Neuronal stem cell (in vitro differentiated cells): ENCODE measurements around the gene TJP1.
A peak's percentile ranks its signal among the peaks of the same experiment; 100 is the strongest.
"Not testable (repeated sequence)": the region's sequence is repeated elsewhere in the genome, so short reads cannot be mapped to it uniquely, and the experiment has no call there.

Source experiments
- DNase-seq: peaks from one replicate; pipeline ENCODE4 v3.0.0-alpha.2; 2013; ENCODE audit warnings: low spot score
- H2AFZ ChIP-seq: one replicate; pipeline ENCODE4 v1.6.1; 2013; ENCODE audit warnings: mild to moderate bottlenecking, low read length, inconsistent platforms
- H2AK5ac ChIP-seq: 2 replicates; pipeline ENCODE4 v1.6.1; 2013; ENCODE audit warnings: low read depth, mild to moderate bottlenecking, inconsistent platforms, low read length, moderate library complexity, mixed read lengths
- H2BK120ac ChIP-seq: 2 replicates; pipeline ENCODE4 v1.6.1; 2013; ENCODE audit warnings: low read depth, mild to moderate bottlenecking, inconsistent platforms, low read length, moderate library complexity, mixed read lengths
- H2BK12ac ChIP-seq: one replicate; pipeline ENCODE4 v1.6.1; 2013; ENCODE audit warnings: low read length, inconsistent platforms
- H2BK15ac ChIP-seq: 2 replicates; pipeline ENCODE4 v1.6.1; 2013; ENCODE audit warnings: mild to moderate bottlenecking, low read length, inconsistent platforms, mixed read lengths
- H2BK5ac ChIP-seq: one replicate; pipeline ENCODE4 v1.6.1; 2013; ENCODE audit warnings: inconsistent platforms, mild to moderate bottlenecking, low read length, moderate library complexity
- H3K14ac ChIP-seq: one replicate; pipeline ENCODE4 v1.6.1; 2013; ENCODE audit warnings: low read length, inconsistent platforms
- H3K18ac ChIP-seq: 2 replicates; pipeline ENCODE4 v1.6.1; 2013; ENCODE audit warnings: low read length, inconsistent platforms
- H3K23ac ChIP-seq: 2 replicates; pipeline ENCODE4 v1.6.1; 2013; ENCODE audit warnings: low read depth, mild to moderate bottlenecking, mixed read lengths, low read length, inconsistent platforms; ENCODE audit not compliant: poor library complexity
- H3K27ac ChIP-seq: replicated peaks from 3 replicates; pipeline ENCODE4 v1.5.1; 2013; ENCODE audit warnings: low read length, inconsistent platforms
- H3K27me3 ChIP-seq, 3 experiments: 2 replicates each; pipeline ENCODE4 v1.6.1; 2013; ENCODE audit warnings: low read length in 3 of 3, mild to moderate bottlenecking in 2 of 3, inconsistent platforms in 1 of 3, low read depth in 1 of 3, mixed read lengths in 1 of 3, moderate library complexity in 1 of 3; ENCODE audit not compliant: control insufficient read depth in 3 of 3, insufficient read depth in 3 of 3
- H3K36me3 ChIP-seq, 2 donors: replicated peaks in 1 of 2; 2 replicates each; pipeline ENCODE4 v1.6.1; 2013; ENCODE audit warnings: low read length in 2 of 2; ENCODE audit not compliant: control insufficient read depth in 2 of 2, insufficient read depth in 2 of 2
- H3K4ac ChIP-seq: 2 replicates; pipeline ENCODE4 v1.6.1; 2013; ENCODE audit warnings: inconsistent platforms, mild to moderate bottlenecking, low read length, moderate library complexity
- H3K4me1 ChIP-seq, 2 donors: 1 replicate in 1 of 2; 2 replicates in 1 of 2; pipeline ENCODE4 v1.6.1; 2013; ENCODE audit warnings: low read length in 2 of 2, low read depth in 1 of 2; ENCODE audit not compliant: control insufficient read depth in 2 of 2, insufficient read depth in 1 of 2
- H3K4me2 ChIP-seq: one replicate; pipeline ENCODE4 v1.6.1; 2013; ENCODE audit warnings: mild to moderate bottlenecking, low read length, inconsistent platforms; ENCODE audit not compliant: insufficient read depth, poor library complexity, severe bottlenecking
- H3K4me3 ChIP-seq, 2 donors: 2 replicates each; pipeline ENCODE4 v1.5.1; 2013; ENCODE audit warnings: low read length in 2 of 2, mild to moderate bottlenecking in 2 of 2, inconsistent platforms in 1 of 2, moderate library complexity in 1 of 2
- H3K79me1 ChIP-seq: one replicate; pipeline ENCODE4 v1.6.1; 2013; ENCODE audit warnings: low read depth, mild to moderate bottlenecking, inconsistent platforms, low read length, moderate library complexity
- H3K9ac ChIP-seq: one replicate; pipeline ENCODE4 v1.6.1; 2013; ENCODE audit warnings: mild to moderate bottlenecking, low read depth, low read length, inconsistent platforms; ENCODE audit not compliant: poor library complexity
- H3K9me3 ChIP-seq, 2 donors: replicated peaks in 1 of 2; 2 replicates each; pipeline versions ENCODE3 to v1.6.1; 2013; ENCODE audit warnings: low read length in 2 of 2, mild to moderate bottlenecking in 2 of 2, inconsistent platforms in 1 of 2, low read depth in 1 of 2, mixed read lengths in 1 of 2, moderate library complexity in 1 of 2; ENCODE audit not compliant: control insufficient read depth in 2 of 2, insufficient read depth in 1 of 2
- H4K8ac ChIP-seq: one replicate; pipeline ENCODE4 v1.6.1; 2013; ENCODE audit warnings: low read depth, mild to moderate bottlenecking, inconsistent platforms, low read length, moderate library complexity
- H4K91ac ChIP-seq: one replicate; pipeline ENCODE4 v1.6.1; 2013; ENCODE audit warnings: low read length, low read depth, mild to moderate bottlenecking, inconsistent platforms; ENCODE audit not compliant: poor library complexity
- WGBS, 2 donors: extraction: QIAGEN DNeasy Blood & Tissue Kit; methylation state at CpG; one replicate each; pipeline ENCODE4 v1.1.7; 2013; ENCODE audit warnings: missing lambda C conversion rate in 2 of 2, mixed read lengths in 1 of 2; ENCODE audit not compliant: insufficient read length in 2 of 2, insufficient replicate concordance in 1 of 2; ENCODE audit errors: extremely low coverage in 2 of 2; 5-methylcytosine and 5-hydroxymethylcytosine counted together

The TJP1 gene

GRCh38 chr15:29696506-29696905 lies 125.8 kb downstream of the TJP1 start:
- not testable (repeated sequence) for H2BK5ac ChIP-seq, H2AK5ac ChIP-seq, H3K4me3 ChIP-seq, H2BK12ac ChIP-seq, H3K4ac ChIP-seq, H3K27me3 ChIP-seq, H3K9ac ChIP-seq, H4K91ac ChIP-seq, H3K27ac ChIP-seq, H3K79me1 ChIP-seq, H3K18ac ChIP-seq, H3K23ac ChIP-seq, H3K9me3 ChIP-seq, H3K4me1 ChIP-seq, H4K8ac ChIP-seq, H3K14ac ChIP-seq, H2BK120ac ChIP-seq, H2BK15ac ChIP-seq, H3K4me2 ChIP-seq, H2AFZ ChIP-seq, DNase-seq
- H3K36me3 ChIP-seq, result peaks cover 6 to 43% of the 10 kb centered on the region in 2 donors
- no CpG with 5 or more reads among the region's 7 CpGs for WGBS, 2 donors

- Histone ChIP-seq H3K4me2 (no peak overlapping the region), H2BK15ac (no peak overlapping the region), H3K27ac (no peak overlapping the region), H3K4me3 (no peak overlapping the region), H4K91ac (no peak overlapping the region), H3K9me3 (no peaks in the 10 kb centered on the region), H3K4ac (no peak overlapping the region), H4K8ac (no peak overlapping the region), H2BK12ac (no peak overlapping the region), H2AFZ (no peak overlapping the region), H3K9ac (peak overlapping the region; percentile 14), H2AK5ac (no peak overlapping the region), H3K23ac (no peak overlapping the region), H3K14ac (no peak overlapping the region), H2BK5ac (no peak overlapping the region), H2BK120ac (no peak overlapping the region), H3K4me1 (no peaks in the 10 kb centered on the region), H3K79me1 (no peaks in the 10 kb centered on the region), H3K18ac (no peak overlapping the region), H3K27me3 (peaks cover 0 to 3% (median 0%) of the 10 kb centered on the region in 3 experiments), H3K36me3 (peaks cover 6 to 35% of the 10 kb centered on the region in 2 donors)
- DNase-seq, result no peak
- no CpG with 5 or more reads among the region's 7 CpGs for WGBS, 2 donors
These were observed 126.6 kb downstream of the TJP1 start for GRCh38 chr15:29695489-29696167.

- WGBS, 2 donors, result no CpG with 5 or more reads among the region's 7 CpGs
- no peak overlapping the region for H3K23ac ChIP-seq
- no peak overlapping the region for H3K14ac ChIP-seq
- H3K27me3 ChIP-seq, result no peaks in the 10 kb centered on the region
- no peak overlapping the region for H2BK12ac ChIP-seq
- DNase-seq, result no peak
- H3K4me2 ChIP-seq, result no peak overlapping the region
- H2AK5ac ChIP-seq, result no peak overlapping the region
- H3K79me1 ChIP-seq, result no peaks in the 10 kb centered on the region
- no peak overlapping the region for H2BK120ac ChIP-seq
- no peak overlapping the region for H2BK15ac ChIP-seq
- no peak overlapping the region for H3K18ac ChIP-seq
- H3K4me3 ChIP-seq, result no peak overlapping the region
- no peak overlapping the region for H2BK5ac ChIP-seq
- H3K4me1 ChIP-seq, result peaks cover 0 to 5% of the 10 kb centered on the region in 2 donors
- H3K9ac ChIP-seq, result no peak overlapping the region
- H3K36me3 ChIP-seq, result peaks cover under 1 to 10% of the 10 kb centered on the region in 2 donors
- H4K91ac ChIP-seq, result no peak overlapping the region
- H3K9me3 ChIP-seq, result no peaks in the 10 kb centered on the region
- H4K8ac ChIP-seq, result no peak overlapping the region
- no peak overlapping the region for H3K4ac ChIP-seq
- H2AFZ ChIP-seq, result no peak overlapping the region
- no peak overlapping the region for H3K27ac ChIP-seq
These were observed 129.0 kb downstream of the TJP1 start for GRCh38 chr15:29693225-29693624.

DNA sequence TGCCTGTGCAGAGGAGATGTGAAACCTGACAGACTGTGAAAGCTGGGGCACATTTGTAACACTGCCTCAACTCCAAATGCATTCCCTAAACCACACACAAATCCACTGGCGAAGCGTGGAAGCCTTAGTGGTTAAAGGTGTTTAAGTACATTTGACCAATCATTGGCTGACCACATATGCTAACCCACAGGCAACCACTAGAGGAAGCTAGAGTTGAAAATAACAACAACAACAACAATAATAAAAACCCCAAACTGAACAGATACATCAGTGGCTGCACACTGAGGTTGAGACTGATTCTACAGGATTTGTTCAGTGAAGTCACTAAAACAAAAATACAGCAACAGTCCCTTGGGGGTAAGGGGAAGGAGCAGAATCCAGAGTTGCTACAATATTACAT lies 129.7 kb downstream of the TJP1 start:
- no peak overlapping the region for H3K23ac ChIP-seq
- H2AFZ ChIP-seq, result no peak overlapping the region
- peaks cover 0 to 4% of the 10 kb centered on the region in 2 donors for H3K36me3 ChIP-seq
- H2BK5ac ChIP-seq, result no peak overlapping the region
- no peak overlapping the region for H3K4me2 ChIP-seq
- H3K27ac ChIP-seq, result no peak overlapping the region
- H4K91ac ChIP-seq, result no peak overlapping the region
- no peak overlapping the region for H2BK120ac ChIP-seq
- no peak overlapping the region for H2BK15ac ChIP-seq
- no peak for DNase-seq
- H3K79me1 ChIP-seq, result no peaks in the 10 kb centered on the region
- no peak overlapping the region for H3K14ac ChIP-seq
- no peak overlapping the region for H3K4me3 ChIP-seq
- no peaks in the 10 kb centered on the region for H3K9me3 ChIP-seq
- no peak overlapping the region for H2BK12ac ChIP-seq
- WGBS, 2 donors, result no CpG with 5 or more reads among the region's 2 CpGs
- no peak overlapping the region for H3K18ac ChIP-seq
- H3K27me3 ChIP-seq, result no peaks in the 10 kb centered on the region
- no peak overlapping the region for H3K4ac ChIP-seq
- no peak overlapping the region for H2AK5ac ChIP-seq
- H3K4me1 ChIP-seq, result peaks cover 0 to 6% of the 10 kb centered on the region in 2 donors
- no peak overlapping the region for H3K9ac ChIP-seq
- H4K8ac ChIP-seq, result no peak overlapping the region
